H9 (cell line): Measurements from ENCODE around the gene PLXND1. TPM values are rescaled to one million over a fixed set of nuclear protein-coding genes. Genes with fewer than 3 reads are reported as not detected.

Source experiments
- DNase-seq: peaks from one replicate; pipeline ENCODE4 v3.0.0-alpha.2; 2017
- H2AFZ ChIP-seq: one replicate; pipeline ENCODE4 v1.6.1; 2013; ENCODE audit warnings: mild to moderate bottlenecking, low read length, control low read depth, moderate library complexity
- H2AK5ac ChIP-seq: 2 replicates; pipeline ENCODE4 v1.6.1; 2013; ENCODE audit warnings: low read length, control low read depth, mixed read lengths; ENCODE audit not compliant: insufficient read length
- H2BK120ac ChIP-seq: one replicate; pipeline ENCODE4 v1.6.1; 2013; ENCODE audit warnings: low read depth, mild to moderate bottlenecking, low read length, control low read depth, inconsistent platforms; ENCODE audit not compliant: poor library complexity, severe bottlenecking
- H2BK12ac ChIP-seq: 2 replicates; pipeline ENCODE4 v1.6.1; 2013; ENCODE audit warnings: low read length, control low read depth, mixed read lengths, low read depth; ENCODE audit not compliant: insufficient read length
- H2BK15ac ChIP-seq: 2 replicates; pipeline ENCODE4 v1.6.1; 2013; ENCODE audit warnings: low read depth, low read length, control low read depth
- H2BK20ac ChIP-seq: one replicate; pipeline ENCODE4 v1.6.1; 2013; ENCODE audit warnings: low read depth, mild to moderate bottlenecking, low read length, control low read depth, inconsistent platforms; ENCODE audit not compliant: poor library complexity, severe bottlenecking
- H2BK5ac ChIP-seq: 2 replicates; pipeline ENCODE4 v1.6.1; 2013; ENCODE audit warnings: low read length, control low read depth, mixed read lengths; ENCODE audit not compliant: insufficient read length
- H3K14ac ChIP-seq: 2 replicates; pipeline ENCODE4 v1.6.1; 2013; ENCODE audit warnings: low read length, control low read depth; ENCODE audit not compliant: insufficient read depth
- H3K18ac ChIP-seq: 2 replicates; pipeline ENCODE4 v1.6.1; 2013; ENCODE audit warnings: low read depth, mild to moderate bottlenecking, mixed read lengths, low read length, control low read depth; ENCODE audit not compliant: insufficient read length
- H3K23ac ChIP-seq: 2 replicates; pipeline ENCODE4 v1.6.1; 2013; ENCODE audit warnings: low read length, control low read depth, mixed read lengths, low read depth; ENCODE audit not compliant: insufficient read length
- H3K23me2 ChIP-seq: 2 replicates; pipeline ENCODE4 v1.6.1; 2013; ENCODE audit warnings: low read depth, mild to moderate bottlenecking, mixed read lengths, low read length, control low read depth; ENCODE audit not compliant: insufficient read length, poor library complexity, severe bottlenecking
- H3K27ac ChIP-seq: 2 replicates; pipeline ENCODE4 v1.5.1; 2013; ENCODE audit warnings: low read length, control low read depth, mixed read lengths, low read depth; ENCODE audit not compliant: insufficient read length
- H3K27me3 ChIP-seq: 2 replicates; pipeline ENCODE4 v1.6.1; 2013; ENCODE audit warnings: low read length, control low read depth, inconsistent platforms; ENCODE audit not compliant: insufficient read depth
- H3K4ac ChIP-seq: 2 replicates; pipeline ENCODE4 v1.6.1; 2013; ENCODE audit warnings: low read depth, mild to moderate bottlenecking, control low read depth, inconsistent platforms, low read length, moderate library complexity
- H3K4me1 ChIP-seq: 2 replicates; pipeline ENCODE4 v1.6.1; 2013; ENCODE audit warnings: low read length, control low read depth, inconsistent platforms; ENCODE audit not compliant: insufficient read depth
- H3K4me2 ChIP-seq: 2 replicates; pipeline ENCODE4 v1.6.1; 2013; ENCODE audit warnings: low read length, control low read depth, mixed read lengths; ENCODE audit not compliant: insufficient read length, insufficient read depth
- H3K56ac ChIP-seq: 2 replicates; pipeline ENCODE4 v1.6.1; 2013; ENCODE audit warnings: low read depth, mild to moderate bottlenecking, mixed read lengths, low read length, control low read depth; ENCODE audit not compliant: insufficient read length
- H3K79me1 ChIP-seq: 2 replicates; pipeline ENCODE4 v1.6.1; 2013; ENCODE audit warnings: low read depth, mild to moderate bottlenecking, moderate library complexity, low read length, control low read depth, inconsistent platforms; ENCODE audit not compliant: insufficient read depth, poor library complexity, severe bottlenecking
- H3K79me2 ChIP-seq: 2 replicates; pipeline ENCODE4 v1.6.1; 2013; ENCODE audit warnings: low read length, control low read depth, inconsistent platforms; ENCODE audit not compliant: insufficient read depth
- H3K9ac ChIP-seq: 2 replicates; pipeline ENCODE4 v1.6.1; 2013; ENCODE audit warnings: low read length, control low read depth, mixed read lengths; ENCODE audit not compliant: insufficient read length; ENCODE audit errors: extremely low read depth
- H3K9me3 ChIP-seq: one replicate; pipeline ENCODE4 v1.6.1; 2013; ENCODE audit warnings: low read depth, low read length, inconsistent platforms; ENCODE audit not compliant: control insufficient read depth
- H3T11ph ChIP-seq: one replicate; pipeline ENCODE4 v1.6.1; 2013; ENCODE audit warnings: mild to moderate bottlenecking, low read length, control low read depth, inconsistent platforms
- H4K20me1 ChIP-seq: one replicate; pipeline ENCODE4 v1.6.1; 2013; ENCODE audit not compliant: control insufficient read depth, insufficient read length, insufficient read depth
- H4K5ac ChIP-seq: 2 replicates; pipeline ENCODE4 v1.6.1; 2013; ENCODE audit warnings: low read depth, mild to moderate bottlenecking, mixed read lengths, low read length, control low read depth; ENCODE audit not compliant: insufficient read length
- H4K8ac ChIP-seq: replicated peaks from 2 replicates; pipeline ENCODE4 v1.6.1; 2013; ENCODE audit warnings: low read length, control low read depth, mixed read lengths, low read depth; ENCODE audit not compliant: insufficient read length
- H4K91ac ChIP-seq: 2 replicates; pipeline ENCODE4 v1.6.1; 2013; ENCODE audit warnings: low read depth, mild to moderate bottlenecking, moderate library complexity, mixed read lengths, low read length, control low read depth; ENCODE audit not compliant: insufficient read length
- H3K27ac Mint-ChIP-seq, 3 experiments: 2 replicates in 2 of 3; 3 replicates in 1 of 3; pipeline ENCODE4 v1.8.0; 2020 to 2021; ENCODE audit warnings: mixed read lengths in 3 of 3, mild to moderate bottlenecking in 1 of 3, moderate library complexity in 1 of 3
- H3K27me3 Mint-ChIP-seq: 2 replicates; pipeline ENCODE4 v1.8.0; 2021; ENCODE audit warnings: low read depth, mild to moderate bottlenecking, moderate library complexity, mixed read lengths
- H3K36me3 Mint-ChIP-seq, 3 experiments: 2 replicates in 2 of 3; 3 replicates in 1 of 3; pipeline ENCODE4 v1.8.0; 2020 to 2021; ENCODE audit warnings: low read depth in 3 of 3, mixed read lengths in 3 of 3; ENCODE audit not compliant: insufficient read depth in 1 of 3
- H3K4me1 Mint-ChIP-seq, 2 experiments: 2 replicates each; pipeline ENCODE4 v1.8.0; 2020; ENCODE audit warnings: mixed read lengths in 2 of 2
- H3K4me3 Mint-ChIP-seq, 2 experiments: 2 replicates in 1 of 2; 3 replicates in 1 of 2; pipeline ENCODE4 v1.8.0; 2020 to 2021; ENCODE audit warnings: mild to moderate bottlenecking in 2 of 2, mixed read lengths in 2 of 2, moderate library complexity in 1 of 2
- H3K9me3 Mint-ChIP-seq, 2 experiments: 2 replicates in 1 of 2; 3 replicates in 1 of 2; pipeline ENCODE4 v1.8.0; 2020; ENCODE audit warnings: mild to moderate bottlenecking in 2 of 2, mixed read lengths in 2 of 2, moderate library complexity in 1 of 2
- WGBS: extraction: QIAGEN DNeasy Blood & Tissue Kit; methylation state at CpG from one replicate; pipeline ENCODE4 v1.1.7; 2013; ENCODE audit warnings: missing lambda C conversion rate, low lambda C conversion rate, mixed read lengths; ENCODE audit not compliant: insufficient read length; ENCODE audit errors: extremely low coverage; 5-methylcytosine and 5-hydroxymethylcytosine counted together
- total RNA-seq: library from RNA; stranded (reverse); gene quantifications from 2 replicates; pipeline ENCODE4 v1.2.1, GENCODE V29; 2021
- TF ChIP-seq, protein P1 (sequence below): fragments of 200-600 bp; sonication (generic); conservative IDR thresholded peaks from 3 replicates; pipeline ENCODE4 v1.8.0; 2021; ENCODE audit warnings: antibody characterized with exemption, mild to moderate bottlenecking

PLXND1 gene
- total RNA-seq, 1 experiment from 2014 or later, result 50.9 TPM

DNA sequence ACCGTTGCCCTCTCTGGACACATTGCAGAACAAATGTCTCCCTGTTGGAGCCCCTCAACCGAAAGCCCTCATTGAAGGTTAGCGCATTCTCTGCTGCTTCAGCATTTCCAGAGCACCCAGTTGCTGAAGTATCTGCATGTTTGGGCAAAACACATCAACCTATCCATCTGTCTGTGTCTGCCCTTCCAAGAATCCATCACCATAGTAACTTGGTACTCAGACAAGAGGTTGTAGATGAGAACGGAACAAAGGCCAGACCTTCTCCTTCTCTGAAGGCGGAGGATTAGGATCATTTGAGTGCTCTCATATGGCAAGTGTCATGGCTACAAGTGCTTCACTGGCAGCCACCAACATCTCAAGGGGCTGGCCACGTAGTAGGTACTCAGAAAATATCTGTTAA, 101.1 kb downstream of the PLXND1 start:
- Histone ChIP-seq H3K79me2 (no peaks in the 10 kb centered on the region), H3K27me3 (no peaks in the 10 kb centered on the region), H4K91ac (no peak overlapping the region), H4K20me1 (peaks cover 2% of the 10 kb centered on the region), H2BK15ac (no peak overlapping the region), H2AFZ (no peak overlapping the region), H2BK20ac (no peak overlapping the region), H2AK5ac (no peak overlapping the region), H3K23ac (no peak overlapping the region), H3K4ac (no peak overlapping the region), H3K4me2 (no peak overlapping the region), H3K27ac (no peak overlapping the region), H2BK12ac (no peak overlapping the region), H2BK5ac (no peak overlapping the region), H3K18ac (no peak overlapping the region), H3K9me3 (no peaks in the 10 kb centered on the region), H3T11ph (no peak overlapping the region), H3K79me1 (no peaks in the 10 kb centered on the region), H3K56ac (no peak overlapping the region), H2BK120ac (no peak overlapping the region), H3K4me1 (0 out of 2 replicates have a peak, but pooled peaks cover 4% of the 10 kb centered on the region), H4K5ac (no peak overlapping the region), H4K8ac (no peak overlapping the region), H3K23me2 (no peaks in the 10 kb centered on the region), H3K9ac (no peak overlapping the region), H3K14ac (no peak overlapping the region)
- Mint-ChIP-seq H3K4me1 (peaks cover 12 to 14% of the 10 kb centered on the region in 2 experiments), H3K36me3 (peaks cover 5 to 21% (median 9%) of the 10 kb centered on the region in 3 experiments; a peak in 6 of 7 replicates), H3K27ac (no peak overlapping the region), H3K9me3 (no peaks in the 10 kb centered on the region), H3K4me3 (no peak overlapping the region), H3K27me3 (peaks cover 2% of the 10 kb centered on the region; the same call in 1 of the 2 replicates)
- DNase-seq, result no peak
- TF ChIP-seq, protein P1, sequence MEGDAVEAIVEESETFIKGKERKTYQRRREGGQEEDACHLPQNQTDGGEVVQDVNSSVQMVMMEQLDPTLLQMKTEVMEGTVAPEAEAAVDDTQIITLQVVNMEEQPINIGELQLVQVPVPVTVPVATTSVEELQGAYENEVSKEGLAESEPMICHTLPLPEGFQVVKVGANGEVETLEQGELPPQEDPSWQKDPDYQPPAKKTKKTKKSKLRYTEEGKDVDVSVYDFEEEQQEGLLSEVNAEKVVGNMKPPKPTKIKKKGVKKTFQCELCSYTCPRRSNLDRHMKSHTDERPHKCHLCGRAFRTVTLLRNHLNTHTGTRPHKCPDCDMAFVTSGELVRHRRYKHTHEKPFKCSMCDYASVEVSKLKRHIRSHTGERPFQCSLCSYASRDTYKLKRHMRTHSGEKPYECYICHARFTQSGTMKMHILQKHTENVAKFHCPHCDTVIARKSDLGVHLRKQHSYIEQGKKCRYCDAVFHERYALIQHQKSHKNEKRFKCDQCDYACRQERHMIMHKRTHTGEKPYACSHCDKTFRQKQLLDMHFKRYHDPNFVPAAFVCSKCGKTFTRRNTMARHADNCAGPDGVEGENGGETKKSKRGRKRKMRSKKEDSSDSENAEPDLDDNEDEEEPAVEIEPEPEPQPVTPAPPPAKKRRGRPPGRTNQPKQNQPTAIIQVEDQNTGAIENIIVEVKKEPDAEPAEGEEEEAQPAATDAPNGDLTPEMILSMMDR, result no peak
- no CpG with 5 or more reads among the region's 6 CpGs for WGBS

Other genes starting within 250 kb of the PLXND1 start
- gene EFCAB12, start 178.0 kb downstream of the PLXND1 start, total RNA-seq, result 0.11 and 0.28 TPM in 2 replicates
- 40.1 and 41.0 TPM in 2 replicates for gene MBD4, start 166.7 kb downstream of the PLXND1 start, total RNA-seq
- 19.3 and 22.0 TPM in 2 replicates for gene IFT122, start 166.5 kb downstream of the PLXND1 start, total RNA-seq
- gene RHO, start 78.0 kb downstream of the PLXND1 start, total RNA-seq, result not detected in 2 replicates
- not detected in 2 replicates for gene H1-8, start 63.5 kb downstream of the PLXND1 start, total RNA-seq